ENCODE data around the gene NR3C1. TPM values are rescaled to one million over a fixed set of nuclear protein-coding genes. Genes with fewer than 3 reads are reported as not detected.

NR3C1 gene
- total and polyA plus RNA-seq, 2 of the 13 experiments (the other 11 are each of a cell fraction or from before 2014, with no cell fraction given), result 10.0 to 24.3 TPM

DNA sequence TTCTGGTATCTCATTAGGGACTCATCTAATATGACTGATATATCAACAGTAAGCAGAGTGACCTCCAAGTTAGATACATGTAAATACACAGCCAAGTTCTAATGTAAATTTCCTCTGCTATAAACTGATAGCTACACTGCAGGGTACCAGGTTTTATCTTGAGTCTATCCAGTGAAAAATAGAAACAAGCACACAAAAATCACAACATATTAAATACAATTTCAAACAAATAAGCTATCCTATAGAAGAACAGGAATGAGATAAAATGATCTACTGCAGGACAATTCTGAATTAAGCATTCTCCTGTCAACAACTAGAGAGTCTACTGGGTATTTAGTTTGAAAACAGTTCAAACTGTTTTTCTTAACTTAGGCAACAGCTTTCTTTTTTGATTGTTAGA lies 42.7 kb downstream of the NR3C1 start:
- POLR2A ChIA-PET, result no interaction called here
- Histone ChIP-seq H2AFZ (ENCODE audit: low read length) (no peak overlapping the region), H3K9ac (ENCODE audit: insufficient read depth, low read depth, low read length) (no peak overlapping the region), H3K4me1 (ENCODE audit: insufficient read depth, low read length) (peaks cover 59% of the 10 kb centered on the region), H3K9me3 (ENCODE audit: low read length) (no peaks in the 10 kb centered on the region), H3K36me3 (replicated peaks in 1 of 2; ENCODE audit: control insufficient read depth in 1 of 2, insufficient read depth in 2 of 2, low read length in 2 of 2) (no peaks in the 10 kb centered on the region), H3K79me2 (ENCODE audit: insufficient read depth, low read length) (peaks cover 20% of the 10 kb centered on the region), H3K27me3 (ENCODE audit: control insufficient read depth in 1 of 2, insufficient read depth in 2 of 2, low read length in 2 of 2) (no peaks in the 10 kb centered on the region), H3K4me3 (replicated peaks in 1 of 3; ENCODE audit: insufficient read depth in 1 of 3, low read depth in 2 of 3, low read length in 3 of 3) (no peak overlapping the region), H4K20me1 (ENCODE audit: insufficient read depth, low read length) (peaks cover 2% of the 10 kb centered on the region; the same call in 1 of the 2 replicates), H3K27ac (ENCODE audit: extremely low read length, insufficient read depth, low read length) (no peak overlapping the region), H3K4me2 (ENCODE audit: low read depth, low read length) (no peak overlapping the region)
- CTCF ChIA-PET (ENCODE audit: low intra/inter-chr PET ratio, low total read pairs), result no interaction called here
- in situ Hi-C loops (cut with HindIII; ENCODE audit: extremely low pct_ligation_motif_present, low pct_unique_long_range_greater_than_20kb) (no loop called here), intact Hi-C loops (cut with micrococcal nuclease; ENCODE audit: unreplicated experiment) (no loop called here)
- FAIRE-seq (no peak), ATAC-seq (no peak), DNase-seq (ENCODE audit: low spot score) (no peak)
- BruUV-seq (replicated peaks), result no TSS peak
- no peak for TF ChIP-seq MXD3 (CRISPR knock-in tag; IDR thresholded peaks at IDR 0.05)
- no peak for TF ChIP-seq ZBTB2 (CRISPR knock-in tag; IDR thresholded peaks at IDR 0.05; ENCODE audit: low read depth)
- TF ChIP-seq ELF3 (CRISPR knock-in tag; IDR thresholded peaks at IDR 0.05), result no peak
- TF ChIP-seq ZNF674 (CRISPR knock-in tag; IDR thresholded peaks at IDR 0.05; ENCODE audit: low read depth), result no peak
- TF ChIP-seq ZNF724P (CRISPR knock-in tag; IDR thresholded peaks at IDR 0.05; ENCODE audit: borderline replicate concordance), result no peak
- TF ChIP-seq SOX6 (IDR thresholded peaks at IDR 0.05), result no peak
- TF ChIP-seq SOX6 (CRISPR knock-in tag; IDR thresholded peaks at IDR 0.05), result no peak
- TF ChIP-seq GATAD1 (CRISPR knock-in tag; IDR thresholded peaks at IDR 0.05), result no peak
- TF ChIP-seq HDAC2 (CRISPR knock-in tag; IDR thresholded peaks at IDR 0.05), result no peak
- no peak for TF ChIP-seq ZNF841 (CRISPR knock-in tag; IDR thresholded peaks at IDR 0.05; ENCODE audit: borderline replicate concordance)

Measured in HepG2 (cell line).